Fibroblast of pulmonary artery (primary cell): Measurements from ENCODE around the gene MYH6.
"Not testable (repeated sequence)": the region's sequence is repeated elsewhere in the genome, so short reads cannot be mapped to it uniquely, and the experiment has no call there.

Experiments
- DNase-seq: peaks from one replicate; pipeline ENCODE4 v3.0.0-alpha.2; 2010; ENCODE audit warnings: low read depth
- H3K4me3 ChIP-seq: replicated peaks from 2 replicates; pipeline ENCODE4 v1.5.1; 2011; ENCODE audit warnings: low read depth, mild to moderate bottlenecking, control low read depth, low read length, moderate library complexity
- CTCF ChIP-seq: IDR thresholded peaks from 2 replicates; pipeline ENCODE4 v1.5.1; 2011; ENCODE audit warnings: mild to moderate bottlenecking, control low read depth, low read length, inconsistent platforms; ENCODE audit errors: missing control alignments

The MYH6 gene

GRCh38 chr14:23431486-23431885, 23.4 kb upstream of the MYH6 start:
- TF ChIP-seq CTCF, result no peak
- DNase-seq, result no peak
- H3K4me3 ChIP-seq, result no peak overlapping the region

- TF ChIP-seq CTCF, result no peak
- no peak overlapping the region for H3K4me3 ChIP-seq
- DNase-seq, result peak; percentile 8
Measured at GRCh38 chr14:23430723-23431085, 22.6 kb upstream of the MYH6 start.

GRCh38 chr14:23430016-23430722, 22.1 kb upstream of the MYH6 start:
- H3K4me3 ChIP-seq, result no peak overlapping the region
- no peak for DNase-seq

GRCh38 chr14:23428686-23429495, 20.8 kb upstream of the MYH6 start:
- no peak overlapping the region for H3K4me3 ChIP-seq
- no peak for DNase-seq
- no peak for TF ChIP-seq CTCF

More at GRCh38 chr14:23430016-23430722, 22.1 kb upstream of the MYH6 start:
- no peak for TF ChIP-seq CTCF

- not testable (repeated sequence) for H3K4me3 ChIP-seq, DNase-seq
Measured at GRCh38 chr14:23425798-23426197, 17.7 kb upstream of the MYH6 start.

GRCh38 chr14:23425169-23425568, 17.1 kb upstream of the MYH6 start:
- no peak for DNase-seq
- no peak for TF ChIP-seq CTCF
- no peak overlapping the region for H3K4me3 ChIP-seq

- DNase-seq, result no peak
- TF ChIP-seq CTCF, result no peak
- no peak overlapping the region for H3K4me3 ChIP-seq
Measured at GRCh38 chr14:23423657-23424056, 15.6 kb upstream of the MYH6 start.
